CD14-positive monocyte (primary cell): ENCODE measurements around the gene PAXX. TPM values are rescaled to one million over a fixed set of nuclear protein-coding genes. Genes with fewer than 3 reads are reported as not detected.
A peak's percentile ranks its signal among the peaks of the same experiment; 100 is the strongest.

Experiments
- DNase-seq, 3 donors: peaks; one replicate each; pipeline ENCODE4 v3.0.0-alpha.2; 2011 to 2022
- H2AFZ ChIP-seq: 2 replicates; pipeline ENCODE4 v1.6.0; 2012; ENCODE audit warnings: mild to moderate bottlenecking, low read depth, low read length, inconsistent platforms; ENCODE audit not compliant: insufficient read depth, poor library complexity, severe bottlenecking
- H3K27ac ChIP-seq, 2 donors: 1 replicate in 1 of 2; 2 replicates in 1 of 2; pipeline ENCODE4 v1.5.1; 2012 to 2013; ENCODE audit warnings: low read length in 2 of 2, control low read depth in 1 of 2, inconsistent platforms in 1 of 2, low read depth in 1 of 2, mild to moderate bottlenecking in 1 of 2
- H3K27me3 ChIP-seq, 2 donors: one replicate each; pipeline versions ENCODE4 v1.6.0 to v1.6.1; 2011 to 2013; ENCODE audit warnings: low read length in 2 of 2; ENCODE audit not compliant: control insufficient read depth in 2 of 2, insufficient read depth in 2 of 2
- H3K36me3 ChIP-seq, 2 donors: replicated peaks in 1 of 2; 1 replicate in 1 of 2; 2 replicates in 1 of 2; pipeline versions ENCODE4 v1.5.1 to v1.6.1; 2012 to 2013; ENCODE audit warnings: low read length in 2 of 2, control low read depth in 1 of 2, inconsistent platforms in 1 of 2, mild to moderate bottlenecking in 1 of 2; ENCODE audit not compliant: insufficient read depth in 2 of 2, control insufficient read depth in 1 of 2
- H3K4me1 ChIP-seq, 2 donors: 1 replicate in 1 of 2; 2 replicates in 1 of 2; pipeline versions ENCODE4 v1.5.1 to v1.6.1; 2012 to 2013; ENCODE audit warnings: low read length in 2 of 2, control low read depth in 1 of 2, inconsistent platforms in 1 of 2, mild to moderate bottlenecking in 1 of 2, moderate library complexity in 1 of 2; ENCODE audit not compliant: insufficient read depth in 2 of 2, control insufficient read depth in 1 of 2
- H3K4me2 ChIP-seq: replicated peaks from 2 replicates; pipeline ENCODE3; 2012; ENCODE audit warnings: low read length, moderate library complexity, mild to moderate bottlenecking; ENCODE audit not compliant: poor library complexity, severe bottlenecking; ENCODE audit errors: extremely low read depth
- H3K4me3 ChIP-seq, 3 experiments: fragments of 200-600 bp in 1 of 3; sonication (generic) in 1 of 3; replicated peaks in 1 of 3; 1 replicate in 2 of 3; 2 replicates in 1 of 3; pipeline ENCODE4 v1.5.1; 2011 to 2013; ENCODE audit warnings: low read length in 3 of 3, mild to moderate bottlenecking in 3 of 3, control low read depth in 2 of 3, low read depth in 2 of 3, inconsistent platforms in 1 of 3, moderate library complexity in 1 of 3
- H3K79me2 ChIP-seq: 2 replicates; pipeline ENCODE4 v1.6.0; 2012; ENCODE audit warnings: mild to moderate bottlenecking, control low read depth, inconsistent platforms, low read length, moderate library complexity; ENCODE audit not compliant: insufficient read depth
- H3K9ac ChIP-seq: 2 replicates; pipeline ENCODE4 v1.6.0; 2017; ENCODE audit warnings: low read length, mild to moderate bottlenecking; ENCODE audit not compliant: insufficient read depth, poor library complexity, severe bottlenecking
- H3K9me3 ChIP-seq, 2 donors: replicated peaks in 1 of 2; 1 replicate in 1 of 2; 2 replicates in 1 of 2; pipeline versions ENCODE4 v1.5.1 to v1.6.1; 2012 to 2013; ENCODE audit warnings: low read length in 2 of 2, control low read depth in 1 of 2; ENCODE audit not compliant: control insufficient read depth in 1 of 2, insufficient read depth in 1 of 2
- H4K20me1 ChIP-seq: 2 replicates; pipeline ENCODE4 v1.6.0; 2012; ENCODE audit warnings: mild to moderate bottlenecking, low read length, control low read depth, moderate library complexity; ENCODE audit not compliant: insufficient read depth
- H3K27ac Mint-ChIP-seq, 7 donors: one replicate each; pipeline ENCODE4 v1.8.0; 2020; ENCODE audit warnings: mild to moderate bottlenecking in 7 of 7, mixed read lengths in 7 of 7, moderate library complexity in 6 of 7, inconsistent platforms in 2 of 7
- H3K27me3 Mint-ChIP-seq, 3 donors: one replicate each; pipeline ENCODE4 v1.8.0; 2021 to 2022; ENCODE audit warnings: low read depth in 3 of 3, mild to moderate bottlenecking in 3 of 3, mixed read lengths in 3 of 3, moderate library complexity in 3 of 3, inconsistent platforms in 1 of 3
- H3K36me3 Mint-ChIP-seq, 2 donors: one replicate each; pipeline ENCODE4 v1.8.0; 2020; ENCODE audit warnings: mixed read lengths in 2 of 2, inconsistent platforms in 1 of 2, mild to moderate bottlenecking in 1 of 2
- H3K4me1 Mint-ChIP-seq: one replicate; pipeline ENCODE4 v1.8.0; 2020; ENCODE audit warnings: mild to moderate bottlenecking, mixed read lengths
- H3K4me3 Mint-ChIP-seq, 2 donors: one replicate each; pipeline ENCODE4 v1.8.0; 2020; ENCODE audit warnings: mild to moderate bottlenecking in 2 of 2, mixed read lengths in 2 of 2, moderate library complexity in 1 of 2
- H3K9me3 Mint-ChIP-seq, 7 donors: one replicate each; pipeline ENCODE4 v1.8.0; 2020 to 2022; ENCODE audit warnings: mixed read lengths in 7 of 7, mild to moderate bottlenecking in 6 of 7, moderate library complexity in 6 of 7, inconsistent platforms in 2 of 7
- CTCF ChIP-seq: fragments of 200-600 bp; IDR thresholded peaks from one replicate; pipeline ENCODE4 v1.8.0; 2022; ENCODE audit warnings: antibody characterized with exemption, mild to moderate bottlenecking
- WGBS: methylation state at CpG from one replicate; pipeline ENCODE4 v1.1.5; 2013; ENCODE audit warnings: missing lambda C conversion rate; ENCODE audit not compliant: insufficient coverage; 5-methylcytosine and 5-hydroxymethylcytosine counted together
- intact Hi-C, 2 donors: fragments of 100-400 bp; cut with micrococcal nuclease; formaldehyde crosslinking; loops; one replicate each; pipeline versions ENCODE4 v1.15.0 to v1.15.1; 2023
- polyA plus RNA-seq, 3 donors: library from polyadenylated mRNA; depleted of rRNA in 1 of 3; unstranded in 2 of 3; stranded (reverse) in 1 of 3; fragments of 300-500 nt in 2 of 3; fragments of >200 nt in 1 of 3; fragmentation: Illumina TruSeq in 2 of 3; gene quantifications; 1 replicate in 2 of 3; 2 replicates in 1 of 3; pipeline ENCODE4 v1.2.3, GENCODE V29; 2012 to 2021

Gene PAXX
- polyA plus RNA-seq, 3 donors: 35.3 to 92.9 (median 40.7) TPM

- Histone ChIP-seq H3K79me2 (peaks cover 2% of the 10 kb centered on the region), H3K36me3 (no peaks in the 10 kb centered on the region), H2AFZ (no peak overlapping the region), H3K4me1 (peaks cover 11 to 24% of the 10 kb centered on the region in 2 donors), H4K20me1 (peaks cover 2% of the 10 kb centered on the region), H3K4me2 (no peak overlapping the region), H3K4me3 (no peak overlapping the region), H3K27me3 (no peaks in the 10 kb centered on the region), H3K27ac (no peak overlapping the region), H3K9me3 (no peaks in the 10 kb centered on the region), H3K9ac (no peak overlapping the region)
- TF ChIP-seq CTCF: no peak
- DNase-seq: no peak
- H3K27me3 Mint-ChIP-seq: peaks cover 4 to 7% (median 7%) of the 10 kb centered on the region in 3 donors
- intact Hi-C loops: no loop called here
- H3K27ac Mint-ChIP-seq: no peak overlapping the region
- H3K9me3 Mint-ChIP-seq: peaks cover 0 to 5% (median 2%) of the 10 kb centered on the region in 7 donors
- WGBS: 85% methylated on average over 11 of the region's 15 CpGs
- peaks cover 11% of the 10 kb centered on the region for H3K4me1 Mint-ChIP-seq
- H3K36me3 Mint-ChIP-seq: peaks cover 0 to 2% of the 10 kb centered on the region in 2 donors
- no peak overlapping the region for H3K4me3 Mint-ChIP-seq
These were observed 31.4 kb downstream of the PAXX start for GRCh38 chr9:137023583-137023991.

GRCh38 chr9:137025517-137025966, 33.3 kb downstream of the PAXX start:
- H3K36me3 ChIP-seq: no peaks in the 10 kb centered on the region
- Mint-ChIP-seq H3K9me3 (peaks cover 0 to 5% (median 0%) of the 10 kb centered on the region in 7 donors), H3K27me3 (peaks cover 4 to 7% (median 6%) of the 10 kb centered on the region in 3 donors), H3K36me3 (peaks cover 0 to 1% of the 10 kb centered on the region in 2 donors), H3K4me1 (peaks cover 28% of the 10 kb centered on the region), H3K27ac (no peak overlapping the region), H3K4me3 (peak overlapping the region in 1 of 2 donors; percentile 16)
- no peak for TF ChIP-seq CTCF
- H3K4me3 ChIP-seq: no peak overlapping the region
- WGBS: 75% methylated on average over 21 of the region's 21 CpGs
- H3K79me2 ChIP-seq: peaks cover 21% of the 10 kb centered on the region
- intact Hi-C loops: no loop called here
- no peak overlapping the region for H3K27ac ChIP-seq
- H3K27me3 ChIP-seq: no peaks in the 10 kb centered on the region
- no peak overlapping the region for H2AFZ ChIP-seq
- H3K9ac ChIP-seq: no peak overlapping the region
- H3K4me1 ChIP-seq: peaks cover 31 to 43% of the 10 kb centered on the region in 2 donors
- H4K20me1 ChIP-seq: peaks cover 10% of the 10 kb centered on the region
- H3K9me3 ChIP-seq: no peaks in the 10 kb centered on the region
- no peak overlapping the region for H3K4me2 ChIP-seq
- no peak for DNase-seq
